IPS-20b (cell line): ENCODE data around the gene CAMK1D.
"Not testable (repeated sequence)": the region's sequence is repeated elsewhere in the genome, so short reads cannot be mapped to it uniquely, and the experiment has no call there.

Experiments
- H3K27ac ChIP-seq: one replicate; pipeline ENCODE4 v1.5.1; 2013; ENCODE audit warnings: low read length
- H3K27me3 ChIP-seq: 2 replicates; pipeline ENCODE4 v1.6.1; 2013; ENCODE audit warnings: mild to moderate bottlenecking, low read length, inconsistent platforms; ENCODE audit not compliant: insufficient read depth
- H3K36me3 ChIP-seq: 2 replicates; pipeline ENCODE4 v1.6.1; 2013; ENCODE audit warnings: low read depth, mild to moderate bottlenecking, inconsistent platforms, low read length, moderate library complexity; ENCODE audit not compliant: insufficient read depth
- H3K4me1 ChIP-seq: 2 replicates; pipeline ENCODE4 v1.6.1; 2013; ENCODE audit warnings: mild to moderate bottlenecking, control low read depth, inconsistent platforms, low read length, moderate library complexity; ENCODE audit not compliant: insufficient read depth
- H3K4me3 ChIP-seq: 2 replicates; pipeline ENCODE4 v1.5.1; 2013; ENCODE audit warnings: mild to moderate bottlenecking, low read length, inconsistent platforms
- H3K9ac ChIP-seq: 2 replicates; pipeline ENCODE4 v1.6.1; 2013; ENCODE audit warnings: low read depth, mild to moderate bottlenecking, inconsistent platforms, low read length, moderate library complexity
- H3K9me3 ChIP-seq: 2 replicates; pipeline ENCODE4 v1.6.1; 2013; ENCODE audit warnings: mild to moderate bottlenecking, low read depth, low read length, inconsistent platforms; ENCODE audit not compliant: insufficient read depth

The CAMK1D gene

DNA sequence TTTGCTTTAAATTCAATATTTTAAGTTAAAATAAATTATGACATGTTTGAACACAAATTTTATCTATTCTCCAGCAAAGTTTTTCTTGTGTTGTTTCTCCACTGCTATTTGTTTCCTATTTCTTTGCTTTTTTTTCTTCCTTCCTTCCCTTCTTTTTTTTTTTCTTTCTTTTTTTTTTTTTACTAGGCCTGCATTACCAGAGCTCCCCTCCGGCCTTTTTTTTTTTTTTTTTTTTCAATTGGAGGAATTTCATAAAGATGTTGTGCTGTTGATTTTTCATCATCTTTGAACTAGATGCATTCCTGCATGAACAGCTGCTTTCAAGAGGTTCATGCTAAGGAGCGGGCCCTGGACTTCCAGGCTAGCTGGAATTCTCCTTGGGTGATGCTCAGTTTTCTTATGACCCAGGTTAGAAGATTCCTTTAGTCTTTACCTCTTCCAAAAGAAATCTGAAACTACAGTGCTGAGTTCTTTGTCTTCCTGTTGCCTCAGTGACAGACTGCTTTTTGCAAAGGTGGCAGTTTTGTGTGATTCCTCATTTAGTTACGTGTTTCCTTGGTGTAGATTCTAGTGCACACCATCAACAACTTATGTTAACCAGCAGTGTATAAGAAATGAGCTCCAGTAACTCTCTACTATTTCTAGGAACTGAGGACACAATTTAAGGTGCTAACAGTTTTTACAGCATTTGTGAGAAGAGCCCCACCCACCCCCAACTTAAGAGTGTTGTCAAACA, 4.8 kb upstream of the CAMK1D start:
- Histone ChIP-seq H3K4me1 (no peaks in the 10 kb centered on the region; the same call in 1 of the 2 replicates), H3K27me3 (peaks cover 24% of the 10 kb centered on the region), H3K9me3 (no peaks in the 10 kb centered on the region), H3K27ac (no peak overlapping the region), H3K9ac (no peak overlapping the region), H3K36me3 (no peaks in the 10 kb centered on the region), H3K4me3 (no peak overlapping the region)

DNA sequence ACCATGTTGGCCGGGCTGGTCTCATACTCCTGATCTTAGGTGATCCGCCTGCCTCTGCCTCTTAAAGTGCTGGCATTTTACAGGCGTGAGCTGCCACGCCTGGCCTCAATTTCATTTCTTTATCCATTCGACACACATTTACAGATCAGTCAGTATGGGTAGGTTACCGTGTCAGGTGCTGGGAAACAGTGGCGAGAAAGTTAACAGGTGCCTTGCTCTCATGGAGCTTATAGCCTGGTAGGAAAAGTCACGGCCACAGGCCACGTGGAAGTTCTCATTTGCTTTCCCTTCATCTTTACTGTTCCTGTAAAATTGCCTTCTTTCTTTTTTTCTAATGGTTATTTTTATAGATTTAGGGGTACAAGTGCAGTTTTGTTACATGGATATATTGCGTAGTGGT, 2.6 kb upstream of the CAMK1D start:
- Histone ChIP-seq H3K4me3 (no peak overlapping the region), H3K27me3 (peaks cover 42% of the 10 kb centered on the region), H3K9me3 (no peaks in the 10 kb centered on the region), H3K27ac (no peak overlapping the region), H3K9ac (no peak overlapping the region), H3K36me3 (no peaks in the 10 kb centered on the region), H3K4me1 (no peaks in the 10 kb centered on the region; the same call in 1 of the 2 replicates)

DNA sequence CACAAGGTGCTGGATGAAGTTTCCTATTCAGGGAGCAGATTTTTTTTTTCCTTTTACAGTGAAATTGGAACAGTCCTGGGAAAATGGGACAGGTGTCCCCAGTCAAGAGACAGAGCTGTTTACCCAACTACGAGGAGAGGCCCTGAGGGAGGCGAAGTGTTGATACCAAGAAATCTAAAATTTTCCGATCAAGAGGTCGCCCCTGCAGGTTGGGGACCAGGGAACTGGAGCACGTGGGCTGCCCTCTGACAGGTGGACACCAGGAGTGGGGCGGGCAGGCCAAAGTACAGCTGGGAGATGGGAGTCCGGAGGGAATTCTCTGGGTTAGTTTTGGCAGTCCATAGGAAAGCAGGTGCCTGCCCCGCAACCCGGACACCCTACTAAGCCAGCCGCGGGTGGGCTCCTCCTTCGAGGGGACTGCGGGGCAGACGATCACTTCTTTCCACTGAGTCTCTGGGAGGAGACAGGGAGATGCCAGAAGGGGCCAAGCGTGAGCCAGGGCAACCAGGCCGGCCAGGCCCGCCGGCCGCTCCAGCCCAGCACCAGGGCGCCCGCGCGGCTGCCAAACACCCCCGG, 965 bp upstream of the CAMK1D start:
- no peaks in the 10 kb centered on the region for H3K9me3 ChIP-seq
- no peak overlapping the region for H3K9ac ChIP-seq
- H3K4me1 ChIP-seq, result peaks cover 3% of the 10 kb centered on the region; the same call in 1 of the 2 replicates
- H3K27ac ChIP-seq, result no peak overlapping the region
- peak overlapping the region; percentile 68 for H3K4me3 ChIP-seq
- H3K36me3 ChIP-seq, result no peaks in the 10 kb centered on the region
- H3K27me3 ChIP-seq, result peaks cover 46% of the 10 kb centered on the region

DNA sequence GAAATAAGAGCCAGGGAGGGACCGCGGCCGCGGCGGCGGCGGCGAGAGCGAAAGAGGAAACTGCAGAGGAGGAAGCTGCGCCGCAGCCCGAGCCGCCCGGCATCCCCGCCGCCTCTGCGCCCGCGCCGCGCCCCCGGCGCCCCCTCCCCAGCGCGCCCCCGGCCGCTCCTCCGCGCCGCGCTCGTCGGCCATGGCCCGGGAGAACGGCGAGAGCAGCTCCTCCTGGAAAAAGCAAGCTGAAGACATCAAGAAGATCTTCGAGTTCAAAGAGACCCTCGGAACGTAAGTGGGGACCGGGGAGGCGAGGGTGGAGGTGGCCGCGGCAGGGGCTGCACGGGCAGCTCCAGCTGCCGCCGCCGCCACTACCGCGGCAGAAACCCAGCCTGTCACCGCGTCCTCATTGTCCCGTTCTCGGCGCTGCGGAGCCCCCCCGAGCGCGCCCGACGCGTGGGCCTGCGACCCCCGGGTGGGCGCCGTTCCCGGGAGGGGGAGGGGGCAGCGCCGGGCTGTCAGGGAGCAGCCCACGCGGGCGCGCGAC, 351 bp downstream of the CAMK1D start:
- Histone ChIP-seq H3K9ac (peak overlapping the region; percentile 63; the same call in 1 of the 2 replicates), H3K4me3 (peak overlapping the region; percentile 85)

DNA sequence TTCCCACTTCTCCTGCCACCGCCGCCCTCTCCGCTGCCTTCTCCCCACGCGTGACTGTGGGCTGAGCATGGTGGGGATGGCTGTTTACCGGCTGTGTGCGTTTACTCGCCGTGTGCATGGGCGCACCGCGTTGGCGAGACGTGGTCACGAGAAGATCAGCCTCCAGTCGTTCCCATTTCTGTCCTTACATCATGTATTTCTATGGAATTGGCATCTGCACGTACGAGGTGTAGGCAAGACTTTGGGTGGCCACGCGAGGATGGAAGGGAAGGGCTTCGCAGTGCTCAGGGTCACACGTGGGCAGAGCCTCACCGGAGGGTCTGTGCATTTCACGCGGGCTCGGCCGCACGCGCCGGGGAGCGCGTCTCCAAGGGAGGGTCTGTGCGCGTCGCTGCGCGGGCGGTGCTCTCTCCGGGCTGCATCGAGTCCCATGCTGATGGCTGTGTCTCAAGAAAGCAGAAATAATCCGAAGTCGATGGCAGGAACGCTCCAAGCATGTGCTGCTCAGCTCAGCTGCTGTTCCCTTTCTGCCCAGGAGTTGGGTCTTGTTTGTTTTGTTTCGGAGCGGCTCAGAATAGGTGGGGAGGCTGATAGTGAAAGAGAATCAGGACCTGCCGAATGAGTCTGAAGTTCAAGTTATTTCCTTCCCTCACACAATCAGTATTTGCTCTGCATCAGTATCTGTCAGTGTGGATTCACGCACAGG, 973 bp downstream of the CAMK1D start:
- Histone ChIP-seq H3K36me3 (no peaks in the 10 kb centered on the region), H3K27ac (no peak overlapping the region), H3K9me3 (no peaks in the 10 kb centered on the region), H3K27me3 (peaks cover 46% of the 10 kb centered on the region), H3K9ac (peak overlapping the region; percentile 63; the same call in 1 of the 2 replicates), H3K4me3 (peak overlapping the region; percentile 85), H3K4me1 (peaks cover 3% of the 10 kb centered on the region; the same call in 1 of the 2 replicates)

More for the DNA sequence above, 351 bp downstream of the CAMK1D start:
- Histone ChIP-seq H3K27ac (no peak overlapping the region), H3K36me3 (no peaks in the 10 kb centered on the region), H3K27me3 (peaks cover 46% of the 10 kb centered on the region), H3K9me3 (no peaks in the 10 kb centered on the region), H3K4me1 (peaks cover 3% of the 10 kb centered on the region; the same call in 1 of the 2 replicates)

DNA sequence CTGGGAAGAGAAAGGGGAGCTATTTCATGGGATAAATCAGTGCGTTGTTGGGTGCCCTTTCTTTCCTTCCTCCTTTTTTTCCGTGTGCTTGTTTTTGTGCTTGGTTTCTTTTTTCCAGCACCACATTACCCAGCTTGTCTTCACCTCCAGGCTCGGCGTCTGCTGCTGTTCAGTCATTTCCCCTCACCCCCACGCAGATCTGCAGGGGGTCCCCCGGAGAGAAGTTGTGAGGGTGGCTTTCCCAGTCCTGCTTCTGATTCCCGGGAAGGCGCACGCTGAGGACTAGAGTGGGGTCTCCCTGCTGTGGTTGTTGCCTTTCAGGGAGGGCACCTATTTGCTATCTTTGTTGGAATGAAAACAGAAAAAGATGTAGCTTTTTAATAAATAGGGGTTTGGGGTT, 1.6 kb downstream of the CAMK1D start:
- Histone ChIP-seq H3K4me3 (peak overlapping the region; percentile 85), H3K9ac (peak overlapping the region; percentile 19; the same call in 1 of the 2 replicates), H3K9me3 (no peaks in the 10 kb centered on the region), H3K27ac (no peak overlapping the region), H3K36me3 (no peaks in the 10 kb centered on the region), H3K27me3 (peaks cover 46% of the 10 kb centered on the region), H3K4me1 (peaks cover 3% of the 10 kb centered on the region; the same call in 1 of the 2 replicates)

DNA sequence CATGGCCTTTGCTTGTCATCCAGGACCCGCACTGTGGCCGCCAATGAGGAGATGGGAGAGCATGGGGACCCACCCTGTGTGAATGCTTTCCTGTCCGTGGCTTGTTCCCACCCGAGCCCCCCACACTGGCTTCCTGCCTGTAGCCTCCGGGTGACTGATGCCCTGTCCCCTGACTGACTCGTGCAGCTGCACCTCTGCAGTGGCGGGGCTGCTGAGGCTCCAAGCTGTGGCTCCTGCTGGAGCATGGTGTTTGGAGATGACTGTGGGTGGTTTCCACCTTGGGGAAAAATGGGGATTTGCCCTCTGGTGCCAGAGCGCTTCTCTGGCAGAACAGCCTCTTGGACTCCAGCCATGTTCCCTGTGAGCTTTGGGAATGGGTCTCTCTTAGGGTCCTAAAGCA, 2.1 kb downstream of the CAMK1D start:
- no peak overlapping the region for H3K4me3 ChIP-seq
- H3K36me3 ChIP-seq, result no peaks in the 10 kb centered on the region
- H3K9ac ChIP-seq, result no peak overlapping the region
- no peaks in the 10 kb centered on the region for H3K9me3 ChIP-seq
- peaks cover 3% of the 10 kb centered on the region; the same call in 1 of the 2 replicates for H3K4me1 ChIP-seq
- H3K27ac ChIP-seq, result no peak overlapping the region
- H3K27me3 ChIP-seq, result peaks cover 45% of the 10 kb centered on the region

DNA sequence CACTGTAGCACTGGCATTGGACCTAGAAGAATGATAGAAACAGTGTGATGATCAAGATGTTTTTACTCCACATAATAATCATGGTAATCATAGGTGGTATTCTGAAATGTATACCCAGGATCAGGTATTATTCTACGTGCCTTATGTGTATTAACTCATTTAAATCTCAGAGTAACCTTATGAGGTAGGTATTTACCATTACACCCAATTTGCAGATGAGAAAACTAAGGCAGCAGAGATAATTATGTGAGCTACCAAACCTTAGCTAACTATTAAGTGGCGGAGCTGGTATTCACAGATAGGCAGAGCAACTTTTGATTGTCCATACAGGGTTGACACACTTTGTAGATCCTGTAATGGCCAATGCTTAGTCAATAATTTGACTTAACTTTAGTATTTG, 2.5 kb downstream of the CAMK1D start:
- H3K4me1 ChIP-seq, result peaks cover 3% of the 10 kb centered on the region; the same call in 1 of the 2 replicates
- H3K9ac ChIP-seq, result no peak overlapping the region
- no peak overlapping the region for H3K4me3 ChIP-seq

DNA sequence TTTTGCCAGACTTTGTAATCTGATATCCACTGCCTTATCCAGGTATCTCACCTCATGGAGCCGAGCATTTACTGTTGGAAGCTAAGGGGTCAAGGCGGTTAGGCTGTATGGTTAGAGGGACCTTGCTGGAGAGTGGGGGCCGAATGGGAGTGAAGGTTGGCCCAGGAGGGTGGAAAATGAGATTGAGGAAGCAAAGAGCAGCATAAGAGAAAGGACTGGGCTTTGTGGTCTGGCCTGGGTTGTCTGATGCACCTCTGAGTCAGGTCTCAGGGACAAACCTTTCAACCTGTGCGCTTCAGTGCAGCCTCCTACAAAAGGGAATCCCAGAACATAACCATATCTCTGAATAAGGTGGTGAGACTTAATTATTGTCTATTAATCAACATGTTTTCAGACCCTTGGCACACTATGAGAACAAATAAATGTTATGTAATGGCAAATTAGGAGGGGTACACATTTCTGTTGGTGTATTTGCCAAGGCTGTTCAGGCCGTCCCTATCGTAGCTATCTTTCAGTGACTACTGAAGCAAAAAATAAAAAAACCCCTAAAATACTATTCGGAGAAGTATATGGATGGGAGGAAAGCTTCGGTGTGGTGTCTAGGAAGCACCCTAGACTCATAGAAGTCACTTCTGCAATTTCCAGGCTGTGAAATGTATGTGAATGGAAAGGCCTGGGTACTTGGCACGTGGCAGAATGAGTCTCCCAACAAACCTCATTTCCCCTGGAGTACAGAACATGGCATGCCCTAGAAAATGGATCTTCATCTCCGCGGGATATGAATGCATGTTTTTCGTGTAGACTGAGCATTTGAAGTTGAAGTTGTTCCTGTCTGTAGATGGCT, 4.3 kb downstream of the CAMK1D start:
- no peak overlapping the region for H3K9ac ChIP-seq
- no peak overlapping the region for H3K4me3 ChIP-seq
- no peaks in the 10 kb centered on the region for H3K9me3 ChIP-seq
- peaks cover 24% of the 10 kb centered on the region for H3K27me3 ChIP-seq
- H3K27ac ChIP-seq, result no peak overlapping the region
- no peaks in the 10 kb centered on the region for H3K36me3 ChIP-seq
- H3K4me1 ChIP-seq, result peaks cover 5% of the 10 kb centered on the region; the same call in 1 of the 2 replicates

More for the DNA sequence above, 2.5 kb downstream of the CAMK1D start:
- Histone ChIP-seq H3K36me3 (no peaks in the 10 kb centered on the region), H3K9me3 (no peaks in the 10 kb centered on the region), H3K27me3 (peaks cover 41% of the 10 kb centered on the region), H3K27ac (no peak overlapping the region)

DNA sequence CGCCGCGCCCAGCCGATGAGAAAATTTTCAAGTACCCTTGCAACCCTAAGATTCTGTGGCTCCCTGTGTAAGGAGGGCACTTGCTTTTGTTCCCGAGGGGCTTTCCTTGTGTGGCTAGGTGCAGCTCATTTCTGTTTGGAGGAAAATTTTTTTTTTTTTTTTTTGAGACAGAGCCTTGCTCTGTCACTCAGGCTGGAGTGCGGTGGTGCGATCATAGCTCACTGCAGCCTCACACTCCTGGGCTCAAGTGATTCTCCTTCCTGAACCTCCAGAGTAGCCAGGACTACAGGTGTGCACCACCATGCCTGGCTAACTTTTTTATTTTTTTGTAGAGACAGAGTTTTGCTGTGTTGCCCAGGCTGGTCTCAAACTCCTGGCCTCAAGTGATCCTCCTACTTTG, 5.3 kb downstream of the CAMK1D start:
- not testable (repeated sequence) for H3K27ac ChIP-seq, H3K9me3 ChIP-seq, H3K36me3 ChIP-seq, H3K4me3 ChIP-seq, H3K9ac ChIP-seq
- H3K4me1 ChIP-seq, result peaks cover 15% of the 10 kb centered on the region; the same call in 1 of the 2 replicates
- H3K27me3 ChIP-seq, result peaks cover 21% of the 10 kb centered on the region

DNA sequence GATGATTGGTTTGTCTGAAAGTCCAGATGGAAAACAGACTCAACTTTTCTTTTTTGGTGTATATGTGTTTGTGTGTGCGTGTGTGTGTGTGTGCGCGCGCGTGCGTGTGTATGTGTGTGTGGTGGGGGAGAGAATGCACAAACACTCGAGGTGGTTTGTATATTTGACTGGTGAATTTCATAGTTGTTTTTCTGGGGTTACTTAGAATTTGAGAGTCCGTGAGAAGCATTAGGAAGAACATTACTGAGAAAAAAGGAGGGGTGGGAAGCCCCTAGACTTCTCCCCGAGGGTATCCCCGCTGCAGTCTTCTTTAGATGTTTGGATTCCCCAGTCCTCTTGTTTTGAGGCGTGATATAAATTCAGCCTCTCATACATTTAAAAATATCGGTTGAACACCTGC, 6.0 kb downstream of the CAMK1D start:
- H3K27ac ChIP-seq, result no peak overlapping the region
- peaks cover 17% of the 10 kb centered on the region for H3K27me3 ChIP-seq
- H3K4me3 ChIP-seq, result no peak overlapping the region
- H3K9me3 ChIP-seq, result no peaks in the 10 kb centered on the region
- no peak overlapping the region for H3K9ac ChIP-seq
- no peaks in the 10 kb centered on the region for H3K36me3 ChIP-seq
- peaks cover 22% of the 10 kb centered on the region; the same call in 1 of the 2 replicates for H3K4me1 ChIP-seq
